Spleen (tissue), 7 donors: ENCODE results near the gene ZNF609.

ENCODE experiments used
- CTCF ChIP-seq, 11 experiments: fragments of 200-600 bp in 7 of 11; fragments of 450-650 bp in 4 of 11; sonication (generic) in 4 of 11; IDR thresholded peaks in 8 of 11; conservative IDR thresholded peaks in 3 of 11; 1 replicate in 7 of 11; 2 replicates in 4 of 11; pipeline versions ENCODE4 v1.4.0 to v1.8.0; 2016 to 2021; ENCODE audit warnings: antibody characterized with exemption in 11 of 11, inconsistent platforms in 4 of 11, mild to moderate bottlenecking in 1 of 11
- POLR2AphosphoS5 ChIP-seq, 3 donors: sonication (generic); formaldehyde crosslinking; IDR thresholded peaks; one replicate each; pipeline ENCODE4 v1.5.1; 2017; ENCODE audit warnings: antibody characterized with exemption in 3 of 3
- donor health status: DM: no; HTN: no; CAD: no; lungs with moderate emphysema.
- donor health status: DM: no; HTN: no; CAD: no.
- donor health status: DM: no; HTN: no; CAD: no.

GRCh38 chr15:64513823-64514222 is 53.4 kb downstream of the ZNF609 start:
- TF ChIP-seq POLR2AphosphoS5 (IDR thresholded peaks at IDR 0.05) (no peak), CTCF (IDR thresholded peaks at IDR 0.05 in 8 of 11, conservative IDR thresholded peaks at IDR 0.05 in 3 of 11) (no peak)
